Measurements from ENCODE around the gene RGS14.

RGS14 gene

DNA sequence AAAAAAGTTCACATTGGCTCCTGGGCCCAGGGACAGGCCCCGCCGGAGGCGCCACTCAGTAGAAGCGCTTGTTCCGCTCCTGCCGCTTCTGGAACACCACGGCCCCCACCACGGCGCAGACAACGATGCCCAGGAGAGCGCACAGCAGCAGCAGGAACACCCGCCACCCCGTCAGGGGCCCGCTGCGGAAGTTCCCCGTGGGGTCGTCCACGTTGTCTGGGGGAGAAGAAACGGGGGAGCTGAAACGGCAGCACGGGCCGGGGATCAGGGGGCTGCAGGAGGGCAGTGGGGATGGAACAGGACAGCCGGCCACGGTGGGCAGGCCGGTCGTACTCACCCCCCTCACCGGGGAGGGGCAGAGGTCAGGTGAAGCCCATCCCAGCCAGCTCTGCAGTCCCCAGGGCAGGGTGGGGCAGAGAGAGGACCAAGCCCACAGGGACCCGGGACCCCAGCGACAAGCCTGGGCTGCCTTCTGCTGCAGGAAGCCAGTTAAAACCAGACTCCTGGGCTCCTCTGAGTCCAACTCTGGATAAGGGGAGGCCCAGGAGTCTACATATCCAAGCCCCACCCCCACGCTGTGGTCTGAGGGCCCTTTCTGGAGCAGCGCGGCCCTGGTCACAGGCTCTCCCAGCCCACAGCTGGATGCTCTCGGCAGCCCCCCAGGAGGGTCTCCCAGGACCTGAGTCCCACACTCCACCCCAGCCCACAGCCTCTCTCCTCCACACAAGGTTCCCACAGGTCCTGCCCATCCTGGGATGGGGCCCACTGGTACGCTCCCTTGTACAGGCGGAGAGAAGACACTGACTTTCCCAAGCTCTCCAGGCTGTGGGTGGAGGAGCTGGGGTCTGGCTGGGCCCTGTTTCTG lies 25.5 kb upstream of the RGS14 start:
- H3K9me3 ChIP-seq (ENCODE audit: low read depth, low read length) = no peaks in the 10 kb centered on the region
- H3K4me3 ChIP-seq = no peak overlapping the region
- TF ChIP-seq EZH2 (IDR thresholded peaks at IDR 0.05) = no peak
- no peak for TF ChIP-seq FOXP2 (optimal IDR thresholded peaks at IDR 0.05; ENCODE audit: control extremely low read depth, extremely low read length, insufficient read depth)
- no peak for TF ChIP-seq POLR2AphosphoS5 (IDR thresholded peaks at IDR 0.05; ENCODE audit: borderline replicate concordance, low read depth, low read length)
- H3K36me3 ChIP-seq (ENCODE audit: insufficient read depth, low read length) = peaks cover 39% of the 10 kb centered on the region; the same call in 1 of the 2 replicates
- no peak overlapping the region for H3K27ac ChIP-seq
- no peak for DNase-seq (ENCODE audit: low read depth, low spot score)
- H3K9ac ChIP-seq (ENCODE audit: insufficient read length) = no peak overlapping the region

DNA sequence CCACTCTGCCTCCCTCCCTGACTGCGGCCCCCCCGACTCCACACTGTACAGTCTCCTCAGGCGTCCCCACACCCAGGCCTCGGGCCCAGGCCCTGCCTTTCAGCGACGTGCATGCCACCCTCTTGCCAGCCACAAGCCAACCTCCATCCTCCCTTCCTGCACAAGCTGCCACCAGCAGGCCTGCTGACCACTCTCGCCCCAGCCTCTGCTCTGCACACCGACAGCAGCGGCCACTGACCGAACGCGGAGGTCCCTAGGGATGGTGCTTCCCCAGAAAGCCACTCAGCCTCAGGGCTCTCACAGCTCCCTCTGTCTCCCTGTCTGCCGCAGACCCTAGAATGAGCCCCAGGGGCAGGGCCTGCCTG lies 24.8 kb upstream of the RGS14 start:
- H3K9me3 ChIP-seq (ENCODE audit: low read depth, low read length) = no peaks in the 10 kb centered on the region
- H3K4me3 ChIP-seq = no peak overlapping the region
- H3K9ac ChIP-seq (ENCODE audit: insufficient read length) = no peak overlapping the region
- peaks cover 43% of the 10 kb centered on the region; the same call in 1 of the 2 replicates for H3K36me3 ChIP-seq (ENCODE audit: insufficient read depth, low read length)
- no peak for DNase-seq (ENCODE audit: low read depth, low spot score)
- TF ChIP-seq POLR2AphosphoS5 (IDR thresholded peaks at IDR 0.05; ENCODE audit: borderline replicate concordance, low read depth, low read length) (no peak), EZH2 (IDR thresholded peaks at IDR 0.05) (no peak), FOXP2 (optimal IDR thresholded peaks at IDR 0.05; ENCODE audit: control extremely low read depth, extremely low read length, insufficient read depth) (no peak)
- H3K27ac ChIP-seq = no peak overlapping the region

DNA sequence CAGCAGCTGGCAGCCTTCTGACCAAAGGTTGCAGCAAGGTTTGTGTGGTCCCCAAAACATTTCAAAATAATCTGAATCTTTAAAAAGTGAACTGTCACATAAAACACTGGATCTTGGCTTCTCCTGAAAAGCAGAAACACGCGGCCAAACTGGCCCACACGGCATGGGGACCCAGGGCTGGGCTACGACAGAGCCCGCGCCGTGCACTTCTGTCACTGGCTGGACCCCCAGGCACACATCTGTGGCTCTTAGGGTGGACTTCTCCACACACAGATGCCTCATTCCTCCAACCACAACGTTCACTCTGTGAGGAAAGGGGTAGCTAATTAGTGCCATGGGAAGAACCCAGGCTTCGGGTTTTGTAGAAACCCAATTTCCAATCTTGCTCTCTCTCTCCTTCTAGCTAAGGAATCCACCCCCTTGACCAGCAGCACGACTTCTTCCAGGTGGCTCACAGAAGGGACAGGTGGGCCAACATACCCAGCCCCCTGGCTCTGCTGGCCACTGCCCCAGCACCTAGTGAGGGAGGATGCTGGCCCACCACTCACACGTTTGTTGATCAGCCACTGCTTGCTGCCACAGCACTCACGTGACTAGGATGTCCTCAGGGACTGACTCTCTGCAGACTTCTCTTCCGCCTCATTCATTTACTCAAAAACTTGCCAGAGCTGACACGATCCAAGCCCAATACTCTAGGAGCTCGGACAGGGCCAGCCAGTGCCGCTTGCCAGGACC lies 24.1 kb upstream of the RGS14 start:
- DNase-seq (ENCODE audit: low read depth, low spot score) = no peak
- Histone ChIP-seq H3K27ac (no peak overlapping the region), H3K9me3 (ENCODE audit: low read depth, low read length) (no peaks in the 10 kb centered on the region), H3K4me3 (no peak overlapping the region), H3K9ac (ENCODE audit: insufficient read length) (no peak overlapping the region), H3K36me3 (ENCODE audit: insufficient read depth, low read length) (peaks cover 43% of the 10 kb centered on the region; the same call in 1 of the 2 replicates)
- TF ChIP-seq EZH2 (IDR thresholded peaks at IDR 0.05) (no peak), FOXP2 (optimal IDR thresholded peaks at IDR 0.05; ENCODE audit: control extremely low read depth, extremely low read length, insufficient read depth) (no peak)

DNA sequence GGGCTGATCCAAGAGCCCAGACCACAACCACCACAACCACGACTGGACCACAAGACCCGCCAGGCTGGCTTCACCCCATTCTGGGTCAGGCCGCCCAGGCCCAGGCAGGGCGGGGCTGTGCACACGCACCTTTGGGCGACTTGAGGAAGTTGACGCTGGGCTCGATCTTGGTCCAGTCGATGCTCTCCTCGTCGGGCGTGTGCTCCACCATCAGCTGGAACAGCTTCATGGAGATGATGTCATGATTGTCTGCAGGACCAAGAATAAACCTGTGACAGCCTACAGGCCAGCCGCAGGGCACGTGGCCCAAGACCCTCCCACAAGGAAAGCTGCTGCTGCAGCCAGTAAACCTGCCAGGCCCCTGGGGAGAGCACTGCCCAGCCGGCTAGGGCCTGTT lies 23.6 kb upstream of the RGS14 start:
- Histone ChIP-seq H3K9ac (ENCODE audit: insufficient read length) (no peak overlapping the region), H3K4me3 (no peak overlapping the region), H3K9me3 (ENCODE audit: low read depth, low read length) (no peaks in the 10 kb centered on the region), H3K27ac (no peak overlapping the region), H3K36me3 (ENCODE audit: insufficient read depth, low read length) (peaks cover 43% of the 10 kb centered on the region; the same call in 1 of the 2 replicates)
- DNase-seq (ENCODE audit: low read depth, low spot score) = no peak
- no peak for TF ChIP-seq FOXP2 (optimal IDR thresholded peaks at IDR 0.05; ENCODE audit: control extremely low read depth, extremely low read length, insufficient read depth)
- TF ChIP-seq EZH2 (IDR thresholded peaks at IDR 0.05) = no peak
- no peak for TF ChIP-seq POLR2AphosphoS5 (IDR thresholded peaks at IDR 0.05; ENCODE audit: borderline replicate concordance, low read depth, low read length)

DNA sequence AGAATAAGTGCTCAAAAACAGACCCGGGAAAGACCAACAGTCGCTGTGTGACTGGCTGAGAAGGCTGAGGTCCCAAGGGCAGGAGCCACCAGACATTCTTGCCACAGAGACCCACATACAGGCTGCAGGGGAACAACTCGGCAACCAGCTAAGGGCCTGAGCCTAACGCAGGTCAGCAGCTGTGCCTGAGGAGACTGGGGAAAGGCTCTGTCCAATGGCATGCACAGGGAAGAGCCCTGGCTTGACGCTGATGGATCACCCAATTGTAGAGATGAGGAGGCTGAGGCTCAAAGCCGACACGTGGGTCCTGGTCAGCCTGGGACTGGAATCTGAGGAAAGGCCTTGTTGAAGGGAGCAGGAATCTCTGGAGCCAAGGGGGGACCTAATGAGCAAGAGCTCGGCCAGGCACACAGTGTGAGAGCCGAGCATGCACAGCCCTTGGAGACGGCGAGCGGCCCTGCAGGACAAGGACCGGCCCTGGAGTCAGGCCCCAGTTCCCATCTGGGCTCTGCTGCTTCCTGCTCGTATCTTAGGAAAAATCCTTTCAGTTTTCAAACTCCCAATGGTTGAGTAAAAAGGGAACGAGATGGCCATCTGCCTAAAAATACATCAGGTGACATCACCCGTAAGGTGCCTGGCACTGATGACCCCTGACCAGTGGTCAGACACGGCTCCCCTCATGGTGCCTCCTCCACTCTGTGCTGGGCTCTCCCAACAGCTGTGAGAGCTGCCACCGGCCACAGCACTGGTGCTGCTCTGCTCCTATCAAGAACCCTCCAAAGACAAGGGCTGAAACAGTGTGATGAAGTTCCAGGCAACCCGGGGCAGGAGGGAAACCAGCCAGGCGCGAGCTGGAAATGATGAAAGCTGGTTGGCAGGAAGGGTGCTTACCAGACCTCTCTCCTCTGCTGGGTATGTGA lies 22.7 kb upstream of the RGS14 start:
- Histone ChIP-seq H3K9ac (ENCODE audit: insufficient read length) (no peak overlapping the region), H3K4me3 (no peak overlapping the region), H3K27ac (no peak overlapping the region), H3K36me3 (ENCODE audit: insufficient read depth, low read length) (peaks cover 43% of the 10 kb centered on the region; the same call in 1 of the 2 replicates), H3K9me3 (ENCODE audit: low read depth, low read length) (no peaks in the 10 kb centered on the region)
- no peak for DNase-seq (ENCODE audit: low read depth, low spot score)
- TF ChIP-seq POLR2AphosphoS5 (IDR thresholded peaks at IDR 0.05; ENCODE audit: borderline replicate concordance, low read depth, low read length) = no peak
- TF ChIP-seq FOXP2 (optimal IDR thresholded peaks at IDR 0.05; ENCODE audit: control extremely low read depth, extremely low read length, insufficient read depth) = no peak
- TF ChIP-seq EZH2 (IDR thresholded peaks at IDR 0.05) = no peak

DNA sequence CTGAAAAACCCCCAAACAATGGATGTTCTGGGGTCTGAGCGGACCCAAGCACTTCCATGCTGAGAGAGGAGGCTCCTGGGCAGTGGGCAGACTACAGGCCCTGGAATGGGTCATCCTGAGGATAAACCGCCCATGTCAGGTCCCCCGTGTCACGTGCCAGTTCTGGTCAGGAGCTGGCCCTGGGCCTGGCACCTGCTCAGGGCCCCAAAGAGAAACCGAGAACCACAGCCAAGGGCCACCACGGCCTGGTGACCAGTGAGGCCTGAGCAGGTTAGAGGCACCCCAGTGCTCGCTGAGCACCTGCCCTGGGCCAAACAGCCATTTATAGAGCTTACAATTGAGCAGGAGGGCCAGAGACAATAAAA lies 22.0 kb upstream of the RGS14 start:
- peaks cover 43% of the 10 kb centered on the region; the same call in 1 of the 2 replicates for H3K36me3 ChIP-seq (ENCODE audit: insufficient read depth, low read length)
- no peak overlapping the region for H3K4me3 ChIP-seq
- TF ChIP-seq EZH2 (IDR thresholded peaks at IDR 0.05) (no peak), POLR2AphosphoS5 (IDR thresholded peaks at IDR 0.05; ENCODE audit: borderline replicate concordance, low read depth, low read length) (no peak), FOXP2 (optimal IDR thresholded peaks at IDR 0.05; ENCODE audit: control extremely low read depth, extremely low read length, insufficient read depth) (no peak)
- no peak overlapping the region for H3K9ac ChIP-seq (ENCODE audit: insufficient read length)
- no peak for DNase-seq (ENCODE audit: low read depth, low spot score)
- H3K27ac ChIP-seq = no peak overlapping the region
- no peaks in the 10 kb centered on the region for H3K9me3 ChIP-seq (ENCODE audit: low read depth, low read length)

DNA sequence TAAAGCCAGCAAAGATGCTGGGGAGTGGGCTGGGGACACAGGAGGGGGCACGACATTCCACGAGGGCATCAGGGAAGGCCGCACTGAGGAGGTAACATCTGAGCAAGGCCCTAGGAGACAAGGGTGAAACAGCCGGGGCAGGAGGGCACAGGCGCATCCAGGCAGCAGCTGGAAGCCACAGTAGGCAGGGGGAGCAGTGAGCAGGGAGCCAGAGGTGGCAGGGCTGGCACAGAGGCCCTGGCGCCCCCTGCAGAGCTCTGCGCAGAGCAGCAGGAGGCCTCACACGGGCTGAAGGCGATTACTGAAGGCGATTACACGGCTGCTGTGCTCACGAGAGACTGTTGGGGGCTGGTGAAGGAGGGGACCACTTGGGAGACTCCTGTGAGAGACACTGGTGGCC lies 21.6 kb upstream of the RGS14 start:
- no peak for DNase-seq (ENCODE audit: low read depth, low spot score)
- no peak overlapping the region for H3K9ac ChIP-seq (ENCODE audit: insufficient read length)
- peaks cover 43% of the 10 kb centered on the region; the same call in 1 of the 2 replicates for H3K36me3 ChIP-seq (ENCODE audit: insufficient read depth, low read length)
- no peaks in the 10 kb centered on the region for H3K9me3 ChIP-seq (ENCODE audit: low read depth, low read length)
- no peak overlapping the region for H3K4me3 ChIP-seq
- no peak for TF ChIP-seq FOXP2 (optimal IDR thresholded peaks at IDR 0.05; ENCODE audit: control extremely low read depth, extremely low read length, insufficient read depth)
- TF ChIP-seq POLR2AphosphoS5 (IDR thresholded peaks at IDR 0.05; ENCODE audit: borderline replicate concordance, low read depth, low read length) = no peak
- TF ChIP-seq EZH2 (IDR thresholded peaks at IDR 0.05) = no peak
- H3K27ac ChIP-seq = no peak overlapping the region
